HepG2 (cell line): ENCODE data around the gene ATE1.

Experiments used
- DPF2 ChIP-seq: sonication (generic); formaldehyde crosslinking; IDR thresholded peaks from 2 replicates; pipeline ENCODE4 v1.4.0; 2020; ENCODE audit warnings: mild to moderate bottlenecking, low read depth, missing genetic modification reagents, borderline replicate concordance
- SP5 ChIP-seq: IDR thresholded peaks from 2 replicates; pipeline ENCODE4 v1.6.1; 2016; ENCODE audit warnings: low read depth, borderline replicate concordance
- ZBTB21 ChIP-seq: sonication (generic); formaldehyde crosslinking; IDR thresholded peaks from 2 replicates; pipeline ENCODE4 v1.4.0; 2020; ENCODE audit warnings: missing genetic modification reagents
- ZKSCAN5 ChIP-seq: sonication (generic); formaldehyde crosslinking; IDR thresholded peaks from 2 replicates; pipeline ENCODE4 v1.5.1; 2020; ENCODE audit warnings: mild to moderate bottlenecking, missing genetic modification reagents
- ZNF224 ChIP-seq: sonication (generic); formaldehyde crosslinking; IDR thresholded peaks from 2 replicates; pipeline ENCODE4 v1.5.0; 2020; ENCODE audit warnings: mild to moderate bottlenecking, missing genetic modification reagents
- ZNF776 ChIP-seq: sonication (generic); formaldehyde crosslinking; IDR thresholded peaks from 2 replicates; pipeline ENCODE4 v1.4.0; 2020; ENCODE audit warnings: mild to moderate bottlenecking, missing genetic modification reagents
- ZNF782 ChIP-seq: sonication (generic); formaldehyde crosslinking; IDR thresholded peaks from 2 replicates; pipeline ENCODE4 v1.4.0; 2020; ENCODE audit warnings: missing genetic modification reagents, mild to moderate bottlenecking, borderline replicate concordance

- TF ChIP-seq DPF2 (CRISPR knock-in tag) (no peak), SP5 (CRISPR knock-in tag) (no peak), ZKSCAN5 (CRISPR knock-in tag) (no peak), ZNF224 (CRISPR knock-in tag) (no peak), ZBTB21 (CRISPR knock-in tag) (no peak), ZNF776 (CRISPR knock-in tag) (no peak), ZNF782 (CRISPR knock-in tag) (no peak)
Observed at GRCh38 chr10:121889212-121889611, 38.6 kb downstream of the ATE1 start.
